GM18507 (cell line): ENCODE measurements around the gene ARCN1.
A peak's percentile ranks its signal among the peaks of the same experiment; 100 is the strongest.
"Not testable (repeated sequence)": the region's sequence is repeated elsewhere in the genome, so short reads cannot be mapped to it uniquely, and the experiment has no call there.

Experiments used
- DNase-seq: peaks from one replicate; pipeline ENCODE4 v3.0.0; 2011; ENCODE audit warnings: low read depth; ENCODE audit not compliant: insufficient read length; ENCODE audit errors: extremely low spot score
- FAIRE-seq: peaks from 2 replicates; lab custom pipeline; 2011; peaks lifted over from hg19 to GRCh38; lab: Jason Lieb, UNC

The ARCN1 gene

DNA sequence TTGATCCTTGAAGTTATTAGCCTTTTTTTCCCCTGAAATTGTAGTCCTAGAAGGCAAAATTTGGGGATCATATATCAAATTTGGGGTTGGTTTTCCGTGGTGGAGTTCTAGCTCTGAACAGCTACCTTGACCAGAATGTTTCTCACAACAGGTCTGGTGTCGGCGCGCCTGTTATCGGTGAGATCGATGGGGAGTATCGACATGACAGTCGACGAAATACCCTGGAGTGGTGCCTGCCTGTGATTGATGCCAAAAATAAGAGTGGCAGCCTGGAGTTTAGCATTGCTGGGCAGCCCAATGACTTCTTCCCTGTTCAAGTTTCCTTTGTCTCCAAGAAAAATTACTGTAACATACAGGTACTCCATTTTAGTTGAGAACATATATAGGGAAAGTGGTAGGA lies 25.3 kb downstream of the ARCN1 start:
- no peak for FAIRE-seq
- DNase-seq = no peak

DNA sequence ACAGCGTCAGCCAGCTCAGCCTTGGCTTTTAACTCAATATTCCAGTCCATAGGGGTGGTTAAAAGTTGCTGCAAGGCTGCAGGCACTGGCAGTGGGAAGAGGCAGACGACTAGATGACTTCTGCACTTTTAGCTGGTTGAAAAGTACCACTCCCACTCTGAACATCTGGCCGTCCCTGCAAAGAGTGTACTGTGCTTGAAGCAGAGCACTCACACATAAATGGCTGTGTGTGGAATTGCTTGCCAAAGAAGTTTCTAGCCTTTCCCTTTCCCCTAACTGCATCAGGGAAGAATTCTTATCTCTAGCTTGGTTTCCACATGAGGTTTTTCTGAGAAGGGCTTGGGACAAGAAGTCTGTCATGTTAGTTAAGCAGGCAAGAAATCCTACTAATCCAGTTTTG lies 30.1 kb downstream of the ARCN1 start:
- DNase-seq = no peak
- no peak for FAIRE-seq

DNA sequence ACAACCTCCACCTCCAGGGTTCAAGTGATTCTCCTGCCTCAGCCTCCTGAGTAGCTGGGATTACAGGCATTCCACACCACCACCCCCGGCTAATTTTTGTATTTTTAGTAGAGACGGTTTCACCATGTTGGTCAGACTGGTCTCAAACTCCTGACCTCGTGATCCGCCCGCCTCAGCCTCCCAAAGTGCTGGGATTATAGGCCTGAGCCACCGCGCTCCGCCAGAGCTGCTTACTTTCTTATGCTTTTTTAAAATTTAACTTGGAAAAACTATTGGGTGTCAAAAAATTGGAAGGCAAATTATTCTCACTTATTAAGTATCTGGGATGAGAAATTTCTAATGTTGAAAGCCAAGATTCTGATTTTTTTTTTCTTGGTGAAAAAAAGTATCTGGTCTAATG lies 31.5 kb downstream of the ARCN1 start:
- not testable (repeated sequence) for DNase-seq, FAIRE-seq

DNA sequence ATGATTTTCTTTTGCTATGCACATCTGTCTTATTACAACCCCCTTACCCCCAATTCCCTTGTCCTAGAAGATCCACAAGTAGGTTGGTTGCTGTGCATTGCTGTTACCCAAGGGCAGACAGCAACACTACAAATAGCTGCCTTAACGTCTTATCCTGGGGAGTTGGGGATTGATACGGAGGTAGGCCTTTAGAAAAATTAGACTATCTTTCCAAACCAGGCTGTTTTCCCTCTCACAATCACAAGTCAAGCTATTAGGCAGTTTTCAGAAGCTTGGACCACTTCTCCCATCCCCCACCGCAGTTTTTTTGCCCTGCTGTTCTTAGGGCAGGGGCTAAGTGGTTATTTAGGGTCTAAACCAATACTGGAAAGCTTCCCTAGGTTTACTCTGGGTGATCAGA lies 32.4 kb downstream of the ARCN1 start:
- DNase-seq (no peak), FAIRE-seq (no peak)

DNA sequence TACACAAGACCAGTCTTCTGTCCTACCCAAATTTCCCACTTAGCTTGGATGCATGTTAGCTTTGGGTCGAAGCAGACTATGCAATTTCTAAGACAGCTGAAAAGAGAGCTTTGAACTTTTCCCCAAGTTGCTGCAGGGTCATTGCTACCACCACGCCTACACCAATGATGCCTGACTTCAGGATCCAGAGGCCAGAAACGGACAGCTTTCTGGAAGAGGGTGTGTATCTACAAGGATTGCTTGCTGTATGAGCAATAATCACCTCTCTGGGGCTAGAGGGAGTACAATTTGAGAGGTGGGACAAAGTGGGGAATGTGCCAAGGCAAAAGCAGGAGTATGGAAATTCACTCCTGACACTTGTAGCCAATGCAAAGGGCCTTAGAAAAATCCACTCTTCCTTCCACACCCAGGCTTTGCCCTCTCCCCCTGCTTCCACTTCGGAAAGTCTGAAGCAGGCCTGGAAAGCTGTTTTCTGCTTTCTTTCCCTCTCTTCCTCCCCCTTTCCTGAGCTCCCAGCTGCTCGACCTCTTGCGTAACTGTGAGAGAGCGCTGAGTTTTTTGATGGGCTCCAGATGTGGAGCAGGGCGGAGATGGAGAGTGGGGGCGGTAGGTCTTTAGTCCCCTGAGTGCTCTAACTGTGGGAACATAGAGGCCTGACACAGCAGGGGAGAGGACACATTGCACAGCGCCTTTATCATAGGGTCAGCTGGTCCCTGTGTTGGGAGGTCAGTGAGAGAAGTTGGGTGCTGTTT lies 33.1 kb downstream of the ARCN1 start:
- FAIRE-seq = no peak
- no peak for DNase-seq

DNA sequence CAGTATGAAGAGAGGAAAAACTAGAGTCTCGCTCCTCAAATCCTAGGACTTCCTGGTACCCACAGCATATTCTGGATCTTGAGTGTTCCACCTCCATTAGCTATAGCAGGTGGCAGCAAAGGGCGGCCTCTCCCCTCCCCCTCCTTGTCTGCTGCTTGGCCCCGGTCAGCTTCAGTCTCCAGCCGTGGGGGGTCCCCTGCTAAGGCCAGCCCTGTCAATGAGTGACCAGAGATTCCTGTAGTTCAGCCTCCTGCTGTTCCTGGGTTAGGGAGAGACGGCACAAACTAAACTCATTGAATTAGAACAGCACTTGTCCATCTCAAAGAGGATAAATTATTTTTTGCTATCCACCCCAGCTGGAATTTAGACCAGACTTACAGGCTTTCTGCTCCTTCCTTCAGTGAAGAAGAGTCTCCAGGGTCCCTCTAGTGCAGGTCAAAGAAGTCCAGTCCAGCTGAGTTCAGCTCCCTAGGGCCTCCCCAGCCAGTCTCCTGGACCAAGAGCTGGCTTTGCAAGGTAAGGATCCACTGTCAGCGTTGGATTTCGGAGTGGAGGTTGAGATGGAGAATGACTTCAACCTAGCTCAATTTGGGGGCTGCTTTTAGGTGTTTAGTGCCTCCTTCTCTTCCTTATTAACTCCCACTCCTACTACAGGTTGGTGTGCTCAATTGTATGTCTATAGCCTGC lies 34.1 kb downstream of the ARCN1 start:
- FAIRE-seq (no peak), DNase-seq (no peak)

DNA sequence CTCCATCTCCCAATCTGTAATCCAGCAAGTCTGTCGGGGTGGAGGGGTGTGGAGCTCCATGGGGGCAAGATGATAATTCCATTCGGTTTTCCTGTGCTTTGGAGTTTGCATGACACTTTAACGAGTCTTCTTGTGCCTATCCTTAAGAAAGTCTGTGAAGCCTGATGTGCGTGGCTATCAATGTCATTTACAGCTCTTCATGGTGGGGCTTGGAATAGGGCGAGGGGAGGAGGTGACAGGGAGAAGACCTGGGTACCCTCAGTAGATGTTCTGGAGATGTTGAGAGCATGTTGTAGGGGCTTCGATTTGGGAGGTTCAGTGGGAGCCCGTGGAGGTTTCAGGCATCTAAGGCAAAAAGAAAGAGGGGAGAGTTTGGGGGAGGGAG lies 34.6 kb downstream of the ARCN1 start:
- DNase-seq (no peak), FAIRE-seq (no peak)

DNA sequence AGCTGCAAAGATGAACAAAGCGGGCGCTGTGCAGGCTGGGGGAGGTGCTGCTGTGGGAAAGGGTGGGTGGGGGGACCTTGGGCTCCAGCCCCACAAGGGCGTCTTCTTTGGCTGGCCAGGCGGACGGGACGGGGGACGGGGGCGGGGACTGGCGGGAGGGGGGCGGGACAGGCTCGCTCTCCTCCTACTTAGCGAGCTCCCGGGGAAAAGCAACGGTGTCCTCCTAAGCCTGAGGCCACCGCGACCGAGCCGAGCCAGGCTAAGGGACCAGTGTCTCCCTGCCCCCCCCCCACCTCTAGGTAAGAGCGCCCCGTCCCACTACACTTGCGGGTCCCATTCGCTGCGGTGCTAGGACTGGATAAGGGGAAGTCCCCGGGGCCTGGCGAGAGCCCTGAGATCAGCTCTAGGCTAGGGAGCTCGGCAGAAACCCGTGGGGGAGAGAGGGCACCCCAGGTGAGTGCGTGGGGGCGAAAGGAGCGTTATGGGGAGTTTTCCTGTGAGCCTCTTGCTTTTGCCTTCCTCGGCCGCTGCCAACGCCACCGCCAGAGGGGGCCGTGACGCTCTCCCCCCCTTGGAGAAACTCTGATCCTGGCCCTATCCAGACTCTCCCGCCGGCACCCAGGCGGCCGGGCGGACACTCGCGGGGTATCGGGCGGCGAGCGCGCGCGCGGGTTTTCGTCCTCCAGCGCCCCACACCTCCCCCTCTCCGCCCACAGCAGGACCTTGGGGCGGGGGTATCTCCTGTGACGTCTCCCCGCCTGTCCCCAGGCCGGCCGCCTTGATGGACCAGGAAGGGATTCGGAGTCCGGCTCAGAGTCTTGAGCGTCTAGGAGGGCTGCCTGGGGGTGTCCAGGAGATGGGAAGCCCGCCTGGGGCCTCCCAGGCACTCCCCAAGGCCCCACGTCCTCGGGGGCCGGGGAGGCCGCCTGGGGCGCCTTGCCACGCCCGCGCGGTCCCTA lies 35.5 kb downstream of the ARCN1 start, which contains the start of gene PHLDB1:
Gene PHLDB1, plus strand, starts transcription at position 215 of the 959 bp plus-strand sequence. CDS start 6,222 bp downstream, outside the sequence.
- DNase-seq (no peak), FAIRE-seq (no peak)

DNA sequence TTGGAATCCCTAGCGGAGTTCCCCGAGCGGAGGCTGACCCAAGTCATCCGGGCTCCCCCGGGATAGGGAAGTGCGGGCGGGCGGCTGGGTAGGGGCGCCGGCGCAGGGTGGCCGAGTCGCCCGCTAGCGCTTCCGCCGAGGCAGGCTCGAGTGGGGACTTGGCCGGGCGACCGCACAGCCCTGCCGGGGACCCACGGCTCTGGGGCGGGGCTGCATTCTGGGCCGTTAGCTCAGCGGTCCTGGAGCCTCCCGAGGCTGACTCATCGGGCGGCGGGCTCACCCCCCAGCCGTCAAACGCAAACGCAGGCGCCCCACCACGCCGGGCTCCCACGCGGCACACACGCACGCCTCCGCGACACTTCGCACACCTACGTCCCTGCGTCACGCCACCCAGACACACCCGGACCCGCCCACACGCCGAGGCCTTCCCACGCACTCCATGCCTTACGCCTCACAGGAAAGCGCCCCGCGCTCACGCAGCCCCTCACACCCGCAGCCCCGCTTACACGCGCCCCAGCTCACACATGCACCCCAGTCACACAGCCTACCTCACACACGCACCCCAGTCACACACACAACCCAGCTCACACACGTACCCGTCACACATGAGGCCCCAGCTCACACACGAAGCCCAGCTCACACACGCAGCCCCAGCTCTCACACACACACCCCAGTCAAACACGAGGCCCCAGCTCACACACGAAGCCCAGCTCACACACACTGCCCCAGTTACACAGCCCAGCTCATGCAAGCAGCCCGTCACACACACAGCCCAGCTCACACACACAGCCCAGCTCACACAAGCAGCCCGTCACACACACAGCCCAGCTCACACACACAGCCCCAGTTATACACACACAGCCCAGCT lies 36.4 kb downstream of the ARCN1 start:
- no peak for FAIRE-seq
- no peak for DNase-seq

DNA sequence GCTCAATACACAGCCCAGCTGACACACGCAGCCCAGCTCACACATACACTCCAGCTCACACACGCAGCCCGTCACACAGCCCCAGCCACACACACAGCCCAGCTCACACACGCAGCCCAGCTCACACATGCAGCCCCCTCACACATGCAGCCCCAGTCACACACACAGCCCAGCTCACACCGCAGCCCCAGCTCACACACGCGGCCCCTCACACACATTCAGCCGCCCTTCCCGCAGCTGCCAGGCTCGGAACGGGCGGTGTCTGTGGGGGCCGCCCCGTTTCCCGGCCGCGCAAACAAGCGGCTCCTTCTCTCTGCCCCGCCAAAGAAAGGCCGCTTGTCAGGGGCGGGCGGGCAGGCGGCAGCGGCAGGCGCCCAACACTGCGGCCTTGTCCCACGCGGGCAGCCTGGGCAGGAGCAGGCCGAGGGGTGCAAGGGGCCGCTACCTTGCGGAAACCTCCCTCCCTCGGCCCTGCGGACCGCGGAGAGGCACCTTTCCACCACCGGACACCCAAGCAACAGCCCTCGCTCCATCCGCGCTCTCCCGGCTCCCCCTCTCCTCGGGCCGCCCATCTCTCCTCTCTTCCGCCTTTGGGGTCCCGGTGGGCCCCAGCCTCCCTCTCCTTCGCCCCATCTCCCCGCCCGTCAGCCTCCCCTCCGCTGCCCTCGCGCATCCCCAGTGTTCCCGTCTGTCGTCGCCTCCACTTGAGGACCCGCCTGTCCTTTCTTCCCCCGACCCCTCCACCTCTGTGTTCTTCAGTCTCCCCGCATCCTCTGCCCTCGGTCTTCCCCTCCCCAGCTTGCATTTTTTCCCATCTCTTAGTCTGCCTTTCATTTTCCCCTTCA lies 37.4 kb downstream of the ARCN1 start:
- DNase-seq = no peak
- no peak for FAIRE-seq

DNA sequence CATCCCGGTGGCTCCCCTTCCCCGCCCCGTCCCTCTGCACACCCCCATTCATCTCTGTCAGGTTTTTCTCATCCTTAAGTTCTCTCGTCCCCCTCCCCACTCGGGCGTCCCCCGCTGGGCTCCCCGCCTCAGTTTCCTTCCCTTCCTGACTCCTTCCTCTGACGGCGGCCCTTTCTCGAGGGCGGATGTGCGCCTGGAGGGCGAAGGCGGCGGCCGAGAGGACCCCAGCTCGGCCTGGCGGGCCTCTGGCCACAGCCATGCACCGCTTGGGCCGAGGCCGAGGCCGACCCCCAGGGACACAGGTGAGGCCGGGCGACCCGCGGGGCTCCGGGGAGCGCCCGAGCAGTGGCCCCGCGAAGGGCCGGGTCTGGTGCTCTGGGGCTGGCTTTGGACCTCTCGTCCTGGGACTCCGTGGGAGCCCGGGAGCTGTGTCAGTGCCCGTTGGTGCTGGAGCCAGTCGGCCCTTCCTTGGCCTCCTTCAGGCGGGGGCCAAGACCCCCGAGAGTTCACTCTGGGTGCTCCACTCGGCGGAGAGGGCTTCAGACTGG lies 38.1 kb downstream of the ARCN1 start:
- no peak for FAIRE-seq
- no peak for DNase-seq

DNA sequence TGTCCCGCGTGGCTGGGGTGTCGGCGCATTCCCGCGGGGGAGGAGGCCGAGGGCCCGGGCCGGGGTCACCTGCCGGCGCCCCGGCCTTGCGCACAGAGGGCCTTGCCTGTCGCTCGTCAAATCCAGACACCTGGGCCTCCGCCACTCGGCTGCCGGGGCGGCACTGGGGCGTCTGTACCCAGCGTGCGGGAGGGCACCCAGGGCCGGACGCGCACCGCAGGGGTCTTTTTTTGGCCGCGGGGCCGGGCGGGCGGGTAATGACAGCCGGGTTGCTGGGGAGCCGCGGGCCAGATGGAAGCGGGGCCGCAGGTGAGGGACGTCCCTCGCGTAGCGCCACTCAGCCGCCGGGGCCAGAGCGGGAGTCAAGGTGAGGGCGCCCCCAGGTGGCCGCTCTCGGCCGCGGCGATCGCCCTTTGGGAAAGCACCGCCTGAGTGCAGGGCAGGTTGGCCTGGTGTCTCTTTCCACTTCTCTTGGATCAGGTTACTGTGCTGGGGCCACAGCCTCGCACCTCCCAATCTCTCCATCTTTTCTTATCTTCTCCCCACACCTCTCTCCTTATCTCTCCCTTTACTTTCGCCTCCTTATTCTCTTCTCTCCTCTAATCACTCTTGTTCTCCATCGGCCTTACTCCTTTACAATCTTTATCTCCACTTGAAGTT lies 38.7 kb downstream of the ARCN1 start:
- DNase-seq (no peak), FAIRE-seq (peak; percentile 79)

DNA sequence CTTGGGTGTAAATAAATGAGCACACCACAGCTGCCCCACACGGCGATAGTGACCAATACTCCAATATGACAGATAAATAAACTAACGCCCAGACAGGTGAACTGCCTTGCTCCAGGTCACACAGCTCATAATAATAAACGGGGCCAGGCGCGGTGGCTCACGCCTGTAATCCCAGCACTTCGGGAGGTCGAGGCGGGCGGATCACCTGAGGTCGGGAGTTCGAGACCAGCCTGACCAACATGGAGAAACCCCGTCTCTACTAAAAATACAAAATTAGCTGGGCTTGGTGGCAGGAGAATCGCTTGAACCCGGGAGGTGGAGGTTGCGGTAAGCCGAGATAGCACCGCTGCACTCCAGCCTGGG lies 39.2 kb downstream of the ARCN1 start:
- not testable (repeated sequence) for FAIRE-seq, DNase-seq

DNA sequence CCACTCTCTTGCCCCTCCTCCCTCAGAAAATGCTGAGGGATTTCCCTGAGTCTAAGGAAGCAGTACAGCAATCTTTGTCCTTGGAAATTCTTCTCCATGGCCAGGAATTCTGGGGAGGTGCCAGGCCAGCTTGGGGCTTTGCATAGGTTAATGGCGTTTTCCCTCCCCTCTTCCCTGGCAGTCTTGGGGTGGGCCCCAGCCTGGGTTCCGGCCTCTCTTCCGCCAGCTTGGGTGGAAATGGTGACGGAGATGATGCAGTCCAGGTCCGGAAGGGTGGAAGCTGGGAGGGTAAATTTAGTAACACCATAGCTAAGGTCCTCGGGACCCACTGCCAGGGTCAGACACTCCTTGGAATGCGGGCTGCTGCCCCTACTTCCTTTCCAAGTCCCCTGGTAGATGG lies 40.2 kb downstream of the ARCN1 start:
- FAIRE-seq (no peak), DNase-seq (no peak)

DNA sequence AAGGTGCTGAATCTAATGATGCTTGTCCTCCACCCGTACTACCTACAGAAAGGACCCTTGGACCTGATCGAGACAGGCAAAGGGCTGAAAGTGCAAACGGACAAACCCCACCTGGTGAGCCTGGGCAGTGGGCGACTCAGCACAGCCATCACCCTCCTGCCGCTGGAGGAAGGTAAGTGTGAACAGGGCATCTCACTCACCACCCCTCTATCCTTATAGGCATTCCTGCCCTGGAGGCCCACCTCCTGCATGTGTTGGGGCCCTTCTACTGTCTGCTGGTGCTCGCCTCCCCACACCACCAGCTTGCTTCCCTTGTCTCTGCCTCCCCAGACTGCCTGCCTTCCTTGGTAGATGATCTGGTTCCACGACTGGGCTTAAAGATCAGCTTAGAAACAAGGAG lies 42.3 kb downstream of the ARCN1 start:
- FAIRE-seq = no peak
- no peak for DNase-seq

DNA sequence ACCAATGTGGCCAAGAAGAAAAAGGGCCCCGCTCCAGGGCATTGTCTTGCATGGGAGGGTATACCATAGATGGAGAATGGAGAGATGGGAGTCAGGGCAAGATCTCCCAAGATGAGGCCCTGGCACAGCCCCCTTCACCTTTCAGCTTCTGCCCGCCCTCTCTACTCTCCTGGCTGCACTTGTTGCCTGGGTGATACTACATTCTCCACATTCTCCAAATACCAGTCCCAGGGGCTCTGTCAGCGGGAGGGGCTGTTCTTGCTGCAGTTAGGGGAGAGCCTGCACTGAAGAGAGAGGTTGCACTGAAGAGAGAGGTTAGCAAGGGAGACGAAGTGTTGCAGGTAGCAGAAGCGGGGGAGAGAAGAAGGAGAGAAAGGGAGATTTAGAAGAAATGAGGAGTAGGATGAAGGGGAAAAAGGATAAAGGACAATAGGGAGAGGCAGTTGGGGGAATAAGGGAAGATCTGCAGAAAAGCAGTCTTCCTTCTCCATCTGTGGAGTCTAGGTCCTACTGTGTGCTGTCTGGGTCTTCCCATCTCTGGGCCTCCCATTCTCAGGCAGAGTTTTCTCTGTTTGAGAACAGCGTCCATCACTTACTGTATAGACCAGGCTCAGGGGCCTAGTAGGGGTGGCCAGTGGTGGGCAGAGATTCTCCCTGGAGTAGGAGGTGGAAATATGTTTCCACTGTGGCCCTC lies 43.2 kb downstream of the ARCN1 start:
- FAIRE-seq (no peak), DNase-seq (no peak)

DNA sequence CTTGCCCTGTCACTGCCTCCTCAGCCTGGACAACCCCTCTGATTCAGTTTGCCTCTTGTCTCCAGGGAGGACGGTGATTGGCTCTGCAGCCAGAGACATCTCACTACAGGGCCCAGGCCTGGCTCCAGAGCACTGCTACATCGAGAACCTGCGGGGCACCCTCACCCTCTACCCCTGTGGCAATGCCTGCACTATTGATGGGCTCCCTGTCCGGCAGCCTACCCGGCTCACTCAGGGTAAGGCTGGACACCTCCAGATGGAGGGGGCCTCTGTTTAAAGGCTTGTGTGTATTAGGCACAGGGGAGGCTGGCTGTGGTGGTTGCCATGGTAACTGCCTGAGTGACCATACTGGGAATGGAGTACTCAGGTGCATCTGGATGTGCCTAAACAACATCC lies 43.8 kb downstream of the ARCN1 start:
- FAIRE-seq (no peak), DNase-seq (no peak)
